H1 (cell line): ENCODE results near the gene FXN. TPM values are rescaled to one million over a fixed set of nuclear protein-coding genes. Genes with fewer than 3 reads are reported as not detected.

Source experiments
- CTCF ChIA-PET: fragments of 300-600 bp; sonication (Branson Sonifier 250); formaldehyde crosslinking; loops from one replicate; lab custom pipeline; 2021; ENCODE audit not compliant: partially characterized antibody; lab: Charles Lee
- POLR2A ChIA-PET: fragments of 300-600 bp; sonication (Branson Sonifier 250); formaldehyde crosslinking; loops from one replicate; lab custom pipeline; 2021; ENCODE audit warnings: inconsistent platforms; ENCODE audit not compliant: partially characterized antibody; lab: Charles Lee
- DNase-seq, 2 experiments: peaks; one replicate each; pipeline versions ENCODE4 v3.0.0 to v3.0.0-alpha.2; 2010 to 2022; ENCODE audit warnings: low spot score in 2 of 2, low read depth in 1 of 2, mixed read lengths in 1 of 2
- FAIRE-seq: peaks from 2 replicates; lab custom pipeline; 2011; peaks lifted over from hg19 to GRCh38; lab: Jason Lieb, UNC
- H2AFZ ChIP-seq: 2 replicates; pipeline ENCODE4 v1.8.1; 2012; ENCODE audit warnings: low read length, inconsistent platforms
- H2AK5ac ChIP-seq: 2 replicates; pipeline ENCODE4 v1.6.1; 2013; ENCODE audit warnings: low read depth, low read length
- H2BK120ac ChIP-seq: replicated peaks from 2 replicates; pipeline ENCODE3; 2013; ENCODE audit warnings: low read depth, low read length, inconsistent platforms
- H2BK12ac ChIP-seq: 2 replicates; pipeline ENCODE4 v1.6.1; 2013; ENCODE audit warnings: low read depth, low read length
- H2BK15ac ChIP-seq: 2 replicates; pipeline ENCODE4 v1.6.1; 2013; ENCODE audit warnings: low read length
- H2BK20ac ChIP-seq: 2 replicates; pipeline ENCODE4 v1.6.1; 2013; ENCODE audit warnings: low read length
- H2BK5ac ChIP-seq: 2 replicates; pipeline ENCODE4 v1.6.1; 2013; ENCODE audit warnings: low read depth, low read length
- H3K14ac ChIP-seq: 2 replicates; pipeline ENCODE4 v1.6.1; 2013; ENCODE audit warnings: inconsistent platforms; ENCODE audit not compliant: insufficient read length
- H3K18ac ChIP-seq: 2 replicates; pipeline ENCODE4 v1.6.1; 2013; ENCODE audit warnings: low read length; ENCODE audit errors: extremely low read depth
- H3K23ac ChIP-seq: 2 replicates; pipeline ENCODE4 v1.6.1; 2013; ENCODE audit warnings: inconsistent platforms; ENCODE audit not compliant: insufficient read length
- H3K23me2 ChIP-seq: 2 replicates; pipeline ENCODE4 v1.6.1; 2013; ENCODE audit warnings: low read depth, low read length
- H3K27ac ChIP-seq: 2 replicates; pipeline ENCODE4 v1.6.1; 2011; ENCODE audit warnings: low read depth, low read length, inconsistent platforms
- H3K27me3 ChIP-seq, 4 experiments: replicated peaks in 1 of 4; 1 replicate in 1 of 4; 2 replicates in 3 of 4; pipeline versions ENCODE4 v1.6.1 to v1.8.1; 2011 to 2013; ENCODE audit warnings: low read length in 3 of 4, mild to moderate bottlenecking in 3 of 4, inconsistent platforms in 2 of 4, mixed read lengths in 2 of 4, moderate library complexity in 1 of 4; ENCODE audit not compliant: control insufficient read depth in 3 of 4, insufficient read depth in 3 of 4; ENCODE audit errors: extremely low read depth in 1 of 4
- H3K36me3 ChIP-seq, 4 experiments: 2 replicates each; pipeline versions ENCODE4 v1.6.1 to v1.8.1; 2011 to 2013; ENCODE audit warnings: mild to moderate bottlenecking in 4 of 4, low read length in 3 of 4, moderate library complexity in 2 of 4, control low read depth in 1 of 4, inconsistent platforms in 1 of 4; ENCODE audit not compliant: insufficient read depth in 4 of 4, control insufficient read depth in 2 of 4
- H3K4ac ChIP-seq: replicated peaks from 2 replicates; pipeline ENCODE3; 2013; ENCODE audit warnings: low read length, low read depth, mixed read lengths, inconsistent platforms; ENCODE audit not compliant: insufficient read length
- H3K4me1 ChIP-seq, 4 experiments: replicated peaks in 1 of 4; 1 replicate in 1 of 4; 2 replicates in 3 of 4; pipeline versions ENCODE4 v1.6.1 to v1.8.1; 2011 to 2013; ENCODE audit warnings: low read length in 3 of 4, inconsistent platforms in 2 of 4, mixed read lengths in 1 of 4; ENCODE audit not compliant: insufficient read depth in 4 of 4, control insufficient read depth in 3 of 4
- H3K4me2 ChIP-seq, 2 experiments: 2 replicates each; pipeline versions ENCODE4 v1.6.1 to v1.8.1; 2011 to 2013; ENCODE audit warnings: low read depth in 2 of 2, low read length in 2 of 2, control low read depth in 1 of 2, inconsistent platforms in 1 of 2, mild to moderate bottlenecking in 1 of 2; ENCODE audit not compliant: insufficient read depth in 1 of 2
- H3K4me3 ChIP-seq, 4 experiments: fragments of 200-600, 300-600 bp in 1 of 4; sonication (generic), shearing (Covaris generic), sonication (Bioruptor Twin) in 1 of 4; 2 replicates each; pipeline versions ENCODE4 v1.5.1 to v1.8.1; 2011 to 2016; ENCODE audit warnings: low read length in 4 of 4, low read depth in 3 of 4, control low read depth in 2 of 4, inconsistent platforms in 2 of 4, mild to moderate bottlenecking in 2 of 4, mixed read lengths in 1 of 4, moderate library complexity in 1 of 4; ENCODE audit not compliant: insufficient read depth in 2 of 4; ENCODE audit errors: extremely low read depth in 1 of 4
- H3K56ac ChIP-seq: replicated peaks from 2 replicates; pipeline ENCODE3; 2013; ENCODE audit warnings: low read depth, mild to moderate bottlenecking, mixed read lengths, low read length, inconsistent platforms; ENCODE audit not compliant: insufficient read length
- H3K79me1 ChIP-seq: 2 replicates; pipeline ENCODE4 v1.6.1; 2013; ENCODE audit warnings: low read depth, low read length, control low read depth
- H3K79me2 ChIP-seq, 2 experiments: 2 replicates each; pipeline versions ENCODE4 v1.6.1 to v1.8.1; 2012 to 2013; ENCODE audit warnings: low read length in 2 of 2, mild to moderate bottlenecking in 2 of 2, inconsistent platforms in 1 of 2; ENCODE audit not compliant: insufficient read depth in 2 of 2, control insufficient read depth in 1 of 2
- H3K9ac ChIP-seq, 4 experiments: replicated peaks in 1 of 4; 1 replicate in 1 of 4; 2 replicates in 3 of 4; pipeline versions ENCODE4 v1.6.1 to v1.8.1; 2011 to 2013; ENCODE audit warnings: low read depth in 3 of 4, low read length in 3 of 4, control low read depth in 2 of 4, mild to moderate bottlenecking in 2 of 4, moderate library complexity in 2 of 4, inconsistent platforms in 1 of 4; ENCODE audit errors: extremely low read depth in 1 of 4
- H3K9me3 ChIP-seq, 2 experiments: 2 replicates each; pipeline versions ENCODE4 v1.6.1 to v1.8.1; 2012 to 2013; ENCODE audit warnings: mild to moderate bottlenecking in 2 of 2, moderate library complexity in 2 of 2, control low read depth in 1 of 2, inconsistent platforms in 1 of 2, low read depth in 1 of 2, low read length in 1 of 2, mixed read lengths in 1 of 2; ENCODE audit not compliant: insufficient read depth in 2 of 2
- H4K20me1 ChIP-seq, 2 experiments: replicated peaks in 1 of 2; 2 replicates each; pipeline versions ENCODE3 to v1.8.1; 2011 to 2013; ENCODE audit warnings: inconsistent platforms in 2 of 2, low read length in 2 of 2, mild to moderate bottlenecking in 1 of 2; ENCODE audit not compliant: insufficient read depth in 2 of 2, control insufficient read depth in 1 of 2
- H4K5ac ChIP-seq: 2 replicates; pipeline ENCODE4 v1.6.1; 2013; ENCODE audit warnings: low read length, low read depth, mixed read lengths, inconsistent platforms; ENCODE audit not compliant: insufficient read length
- H4K8ac ChIP-seq: 2 replicates; pipeline ENCODE4 v1.8.0; 2013; ENCODE audit warnings: mild to moderate bottlenecking, moderate library complexity, low read length, inconsistent platforms; ENCODE audit not compliant: insufficient read depth; ENCODE audit errors: extremely low read depth
- H4K91ac ChIP-seq: replicated peaks from 2 replicates; pipeline ENCODE3; 2013; ENCODE audit warnings: low read length, mixed read lengths, inconsistent platforms; ENCODE audit not compliant: insufficient read length
- ATF3 ChIP-seq: IDR thresholded peaks from 2 replicates; pipeline ENCODE4 v1.6.1; 2011; ENCODE audit warnings: low read depth, mild to moderate bottlenecking, low read length; ENCODE audit not compliant: insufficient read depth
- CBX8 ChIP-seq: fragments of 300-800, 300-1000 bp; sonication (generic); IDR thresholded peaks from 2 replicates; pipeline ENCODE4 v1.7.1; 2016; ENCODE audit warnings: low read depth, low read length, borderline replicate concordance
- FOSL1 ChIP-seq: IDR thresholded peaks from 2 replicates; pipeline ENCODE4 v1.6.1; 2011; ENCODE audit warnings: mild to moderate bottlenecking, low read depth, low read length, moderate library complexity; ENCODE audit not compliant: insufficient read depth
- JUN ChIP-seq: IDR thresholded peaks from 2 replicates; pipeline ENCODE4 v1.6.1; 2011; ENCODE audit warnings: low read depth, mild to moderate bottlenecking, improper control_type of control experiment, low read length
- RFX5 ChIP-seq: IDR thresholded peaks from 2 replicates; pipeline ENCODE4 v1.6.1; 2011; ENCODE audit warnings: low read depth, low read length, improper control_type of control experiment, borderline replicate concordance
- ZNF274 ChIP-seq: IDR thresholded peaks from 2 replicates; pipeline ENCODE4 v1.7.0; 2012; ENCODE audit warnings: low read length, borderline replicate concordance; ENCODE audit errors: extremely low read depth
- WGBS, 2 experiments: shearing (Covaris generic) in 1 of 2; methylation state at CpG; one replicate each; pipeline versions ENCODE4 v1.1.6 to v1.1.7; 2013 to 2015; ENCODE audit warnings: low lambda C conversion rate in 2 of 2, mixed read lengths in 2 of 2, inconsistent platforms in 1 of 2, low coverage in 1 of 2, missing lambda C conversion rate in 1 of 2; ENCODE audit not compliant: insufficient replicate concordance in 2 of 2, insufficient coverage in 1 of 2, insufficient read length in 1 of 2; ENCODE audit errors: extremely low coverage in 1 of 2, missing lambda C conversion rate in 1 of 2; 5-methylcytosine and 5-hydroxymethylcytosine counted together
- polyA plus RNA-seq, 7 experiments: library from polyadenylated mRNA; depleted of rRNA in 3 of 7; stranded (reverse) in 5 of 7; unstranded in 2 of 7; fragments of >200 nt in 5 of 7; fragments of 200-250 nt in 2 of 7; gene quantifications; 1 replicate in 5 of 7; 2 replicates in 1 of 7; 4 replicates in 1 of 7; pipeline versions ENCODE4 v1.2.1 to v1.2.3, GENCODE V29; 2011 to 2013; ENCODE audit warnings: missing spikeins in 2 of 7, mixed read lengths in 2 of 7
- total RNA-seq: library from RNA; stranded (reverse); fragmentation: NEBNext Ultra II Directional; extraction: Animal tissue kit (Norgen Biotek cat#: 25700); gene quantifications from 2 replicates; pipeline ENCODE4 v1.2.1, GENCODE V29; 2021

FXN gene
- total and polyA plus RNA-seq, 2 of the 8 experiments (the other 6 are each of a cell fraction or from before 2014, with no cell fraction given): 34.2 to 37.5 TPM

- no peak overlapping the region for H3K23ac ChIP-seq
- WGBS, 2 experiments: 93% methylated on average over 3 of the region's 3 CpGs; no CpG with 5 or more reads in 1 of the 2 experiments
- H3K27me3 ChIP-seq: no peaks in the 10 kb centered on the region
- no peak overlapping the region for H3K18ac ChIP-seq
- H4K8ac ChIP-seq: no peak overlapping the region
- FAIRE-seq: no peak
- peaks cover 0 to 5% of the 10 kb centered on the region in 2 experiments for H4K20me1 ChIP-seq
- no peak for DNase-seq
- H2BK15ac ChIP-seq: no peak overlapping the region
- no peaks in the 10 kb centered on the region for H3K79me1 ChIP-seq
- no peak overlapping the region for H4K91ac ChIP-seq
- ChIA-PET CTCF (interaction anchor here (1.6 kb wide), 1 partner anchor 19 kb away, joined by 3 read pairs; no protein-coding TSS in a partner anchor), POLR2A (no interaction called here)
- no peak overlapping the region for H3K14ac ChIP-seq
- no peak overlapping the region for H2BK120ac ChIP-seq
- peaks cover 4 to 13% (median 9%) of the 10 kb centered on the region in 4 experiments; a peak in 7 of 8 replicates for H3K36me3 ChIP-seq
- H3K79me2 ChIP-seq: no peaks in the 10 kb centered on the region
- no peak overlapping the region for H2BK5ac ChIP-seq
- H3K4me3 ChIP-seq: no peak overlapping the region
- H3K27ac ChIP-seq: no peak overlapping the region
- no peak overlapping the region for H3K4me2 ChIP-seq
- H3K9ac ChIP-seq: no peak overlapping the region
- peaks cover 0 to 3% (median 2%) of the 10 kb centered on the region in 4 experiments; a peak in 2 of 7 replicates for H3K4me1 ChIP-seq
- H2AFZ ChIP-seq: no peak overlapping the region
- no peak overlapping the region for H2AK5ac ChIP-seq
- TF ChIP-seq RFX5 (no peak), ATF3 (no peak), CBX8 (no peak), ZNF274 (no peak), FOSL1 (no peak), JUN (no peak)
- no peak overlapping the region for H4K5ac ChIP-seq
- H2BK12ac ChIP-seq: no peak overlapping the region
- H3K9me3 ChIP-seq: no peaks in the 10 kb centered on the region
- H2BK20ac ChIP-seq: no peak overlapping the region
- no peak overlapping the region for H3K4ac ChIP-seq
- no peaks in the 10 kb centered on the region for H3K23me2 ChIP-seq
- H3K56ac ChIP-seq: no peak overlapping the region
These were observed 35.5 kb downstream of the FXN start for GRCh38 chr9:69071059-69071458.
